ENCODE results near the gene ASTN1.

ASTN1 gene

GRCh38 chr1:177024623-177025022 lies 139.9 kb downstream of the ASTN1 start:
- DNase-seq, result no peak

GRCh38 chr1:177023726-177024125 lies 140.8 kb downstream of the ASTN1 start:
- DNase-seq, result no peak

- DNase-seq, result no peak
Observed at GRCh38 chr1:177023249-177023648, 141.3 kb downstream of the ASTN1 start.

GRCh38 chr1:177021687-177022086 lies 142.8 kb downstream of the ASTN1 start:
- DNase-seq, result no peak

- no peak for DNase-seq
Observed at GRCh38 chr1:177020851-177021589, 143.5 kb downstream of the ASTN1 start.

GRCh38 chr1:177017287-177017852 lies 147.1 kb downstream of the ASTN1 start:
- no peak for DNase-seq

GRCh38 chr1:177014325-177014724 lies 150.2 kb downstream of the ASTN1 start:
- DNase-seq, result no peak

- DNase-seq, result no peak
Observed at GRCh38 chr1:177012342-177012925, 152.1 kb downstream of the ASTN1 start.

- no peak for DNase-seq
Observed at GRCh38 chr1:177011508-177011907, 153.0 kb downstream of the ASTN1 start.

- DNase-seq, result no peak
Observed at GRCh38 chr1:177010211-177010825, 154.2 kb downstream of the ASTN1 start.

GRCh38 chr1:177008653-177009052 lies 155.9 kb downstream of the ASTN1 start:
- no peak for DNase-seq

GRCh38 chr1:177007437-177008161 lies 156.9 kb downstream of the ASTN1 start:
- no peak for DNase-seq

GRCh38 chr1:177002891-177003290 lies 161.6 kb downstream of the ASTN1 start:
- DNase-seq, result no peak

- DNase-seq, result no peak
Observed at GRCh38 chr1:177001556-177001955, 163.0 kb downstream of the ASTN1 start.

GRCh38 chr1:176998183-176998795 lies 166.2 kb downstream of the ASTN1 start:
- no peak for DNase-seq

- DNase-seq, result no peak
Observed at GRCh38 chr1:176996456-176997090, 167.9 kb downstream of the ASTN1 start.

GRCh38 chr1:176994931-176995596 lies 169.4 kb downstream of the ASTN1 start:
- no peak for DNase-seq

GRCh38 chr1:176993587-176993986 lies 170.9 kb downstream of the ASTN1 start:
- no peak for DNase-seq

GRCh38 chr1:176989754-176990153 lies 174.8 kb downstream of the ASTN1 start:
- no peak for DNase-seq

- no peak for DNase-seq
Observed at GRCh38 chr1:176989023-176989422, 175.5 kb downstream of the ASTN1 start.

- no peak for DNase-seq
Observed at GRCh38 chr1:176987016-176987415, 177.5 kb downstream of the ASTN1 start.

GRCh38 chr1:176983731-176984130 lies 180.8 kb downstream of the ASTN1 start:
- DNase-seq, result no peak
